Medulla oblongata (tissue), 1 donor: ENCODE data around the gene TTC3.

ENCODE experiments used
- DNase-seq: peaks from one replicate; pipeline ENCODE4 v3.0.0-alpha.2; 2015; ENCODE audit errors: extremely low spot score

TTC3 gene

GRCh38 chr21:37224861-37225839 is 152.1 kb downstream of the TTC3 start:
- no peak for DNase-seq

DNA sequence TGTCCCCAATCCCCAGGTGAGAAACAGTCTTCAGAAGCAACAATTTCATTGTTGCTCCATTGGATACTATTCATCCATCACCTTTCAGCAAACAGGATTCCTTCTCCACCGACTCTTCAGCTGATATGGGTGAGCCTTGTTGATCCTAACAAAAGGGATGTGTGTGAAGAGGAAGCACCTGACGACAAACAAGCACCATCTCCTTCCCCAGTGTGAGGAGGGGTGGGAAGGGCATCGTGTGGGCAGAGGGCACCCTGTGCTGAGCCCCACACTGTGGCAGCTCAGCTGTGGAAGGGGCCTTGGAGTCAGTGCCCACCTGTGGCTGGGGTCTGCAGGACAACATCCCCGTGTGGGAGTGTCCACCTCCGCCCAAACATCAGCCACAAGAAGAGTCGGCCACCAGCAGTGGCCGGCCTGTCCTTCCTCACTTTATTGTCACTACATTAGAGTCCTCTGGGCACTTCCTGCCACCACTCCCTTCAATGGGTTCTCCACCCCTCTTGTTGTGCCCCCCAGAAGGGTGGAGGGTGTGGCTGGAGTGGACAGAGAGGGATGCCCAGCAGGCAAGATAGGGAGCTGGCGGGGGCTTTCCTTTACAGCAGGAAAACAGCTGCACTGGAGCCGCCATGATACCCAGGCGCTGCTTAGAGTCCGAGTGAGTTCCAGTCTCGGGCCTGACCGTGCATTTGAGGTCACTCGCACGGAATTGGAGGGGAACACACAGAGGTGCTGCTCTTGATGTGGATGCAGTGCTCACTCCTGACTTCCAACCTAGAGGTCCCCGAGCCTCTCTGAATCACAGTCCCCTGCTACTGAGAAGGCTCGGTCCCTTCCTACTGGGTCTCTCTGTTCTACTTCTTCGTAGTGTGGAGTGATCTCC is 153.2 kb downstream of the TTC3 start:
- DNase-seq = no peak

GRCh38 chr21:37227071-37228002 is 154.3 kb downstream of the TTC3 start:
- DNase-seq = no peak

GRCh38 chr21:37228003-37228400 is 154.9 kb downstream of the TTC3 start:
- no peak for DNase-seq

- DNase-seq = no peak
These were observed 157.7 kb downstream of the TTC3 start for GRCh38 chr21:37230632-37231248.

- no peak for DNase-seq
These were observed 158.2 kb downstream of the TTC3 start for GRCh38 chr21:37231249-37231645.

DNA sequence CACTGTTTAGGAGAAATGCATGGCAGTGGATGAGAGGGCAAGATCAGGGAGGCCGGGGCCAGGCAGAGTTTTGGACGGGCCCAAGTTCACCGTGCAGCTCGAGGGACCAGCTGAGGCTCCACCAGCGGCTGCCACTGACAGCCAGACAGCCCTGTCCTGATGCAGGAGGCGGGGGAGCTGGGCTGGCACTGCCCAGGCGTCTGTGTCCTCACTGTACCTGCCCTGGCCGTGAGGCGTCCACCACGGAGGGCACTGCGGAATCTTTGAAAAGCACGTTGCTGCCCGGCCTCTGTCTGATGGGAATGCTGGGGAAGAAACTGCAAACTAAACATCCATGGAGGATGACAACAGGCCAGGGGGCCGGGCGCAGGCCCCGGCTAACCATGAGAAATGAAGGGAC is 158.6 kb downstream of the TTC3 start:
- DNase-seq = no peak

- DNase-seq = no peak
These were observed 159.4 kb downstream of the TTC3 start for GRCh38 chr21:37232274-37233018.

GRCh38 chr21:37233551-37234146 is 160.6 kb downstream of the TTC3 start:
- DNase-seq = no peak

DNA sequence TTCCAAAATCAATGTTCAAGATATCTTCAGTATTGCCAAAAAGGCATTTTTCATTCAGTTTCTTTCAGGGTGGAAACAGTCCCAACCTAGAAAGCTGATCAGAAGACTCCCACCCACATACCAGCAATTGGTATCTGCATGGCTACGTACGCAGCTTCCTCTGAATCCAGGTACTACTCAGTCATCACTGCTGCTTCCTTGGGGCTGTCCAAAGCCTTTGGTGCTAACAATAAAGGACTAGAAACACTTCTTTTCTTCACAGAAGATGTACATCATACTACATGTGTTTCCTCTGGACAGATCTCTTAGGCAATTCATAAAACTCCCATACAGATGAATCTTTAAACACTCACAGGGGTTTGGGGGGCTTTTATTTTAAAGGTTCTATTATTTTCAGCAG is 164.3 kb downstream of the TTC3 start:
- no peak for DNase-seq

DNA sequence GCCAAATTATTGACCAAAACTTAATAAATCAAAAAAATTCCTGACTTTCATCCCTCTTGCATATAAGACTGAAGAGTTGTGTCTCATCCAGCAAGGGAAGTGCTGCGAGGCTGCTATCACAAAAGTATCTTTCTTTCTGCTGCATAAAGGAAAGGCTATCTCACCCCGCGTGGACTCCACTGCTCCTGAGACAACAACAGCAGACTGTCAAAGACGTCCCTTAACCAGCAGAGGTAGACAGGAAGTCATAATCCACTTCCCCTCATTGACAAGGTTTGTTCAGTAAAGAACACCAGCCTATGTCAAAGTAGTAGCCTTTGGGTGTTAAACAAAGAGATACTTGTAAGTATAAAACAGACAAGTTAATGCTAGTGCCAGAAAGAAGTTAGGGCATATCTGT is 164.7 kb downstream of the TTC3 start:
- no peak for DNase-seq

GRCh38 chr21:37240978-37241377 is 167.9 kb downstream of the TTC3 start:
- no peak for DNase-seq

- no peak for DNase-seq
These were observed 168.4 kb downstream of the TTC3 start for GRCh38 chr21:37241426-37241825.

- no peak for DNase-seq
These were observed 170.9 kb downstream of the TTC3 start for GRCh38 chr21:37243961-37244360.

GRCh38 chr21:37244501-37245095 is 171.5 kb downstream of the TTC3 start:
- no peak for DNase-seq

- DNase-seq = no peak
These were observed 172.1 kb downstream of the TTC3 start for GRCh38 chr21:37245151-37245550.

DNA sequence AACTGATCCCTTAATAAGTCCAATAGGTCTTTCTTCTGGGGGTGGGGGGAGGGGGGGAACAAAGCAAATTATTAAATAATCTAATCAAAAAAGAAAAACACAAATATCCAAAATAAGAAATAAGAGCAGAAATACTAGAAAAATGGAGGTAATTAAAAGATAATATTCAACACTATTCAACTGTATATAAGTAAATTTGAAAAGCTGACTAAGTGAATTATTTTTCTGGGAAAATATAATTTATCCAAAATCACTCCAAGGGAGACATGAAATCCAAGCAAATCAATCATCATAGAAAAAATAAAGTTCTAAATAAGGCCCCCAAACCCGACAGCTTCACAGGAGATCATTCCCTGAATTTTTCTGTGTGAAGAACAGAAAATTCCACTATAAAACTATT is 175.2 kb downstream of the TTC3 start:
- DNase-seq = no peak

- no peak for DNase-seq
These were observed 176.3 kb downstream of the TTC3 start for GRCh38 chr21:37249112-37249904.

DNA sequence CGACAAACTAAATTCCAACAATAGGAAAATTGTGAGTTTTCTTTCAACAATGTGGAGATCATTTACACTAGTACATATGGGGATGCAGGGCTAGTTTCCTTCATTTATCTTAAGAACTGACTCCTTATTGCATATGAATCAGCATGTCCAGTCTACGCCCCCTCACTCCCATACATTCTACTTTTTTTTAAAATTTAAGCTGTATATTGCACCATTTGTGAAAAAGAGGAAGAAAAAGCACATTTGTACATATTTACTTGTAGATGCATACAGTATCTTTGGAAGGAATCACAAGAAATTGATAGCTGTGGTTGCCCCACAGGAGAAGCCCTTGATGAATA is 178.2 kb downstream of the TTC3 start:
- no peak for DNase-seq
